Lower leg skin (tissue), 4 donors: ENCODE data around the gene POMT1. TPM values are rescaled to one million over a fixed set of nuclear protein-coding genes. Genes with fewer than 3 reads are reported as not detected.

ENCODE experiments used
- DNase-seq, 2 donors: peaks; one replicate each; pipeline ENCODE4 v3.0.0-alpha.2; 2019; ENCODE audit warnings: low spot score in 2 of 2
- H3K4me3 ChIP-seq: fragments of 200-600 bp; sonication (generic); 2 replicates; pipeline ENCODE4 v1.5.1; 2017; ENCODE audit warnings: mild to moderate bottlenecking, low read depth; ENCODE audit not compliant: poor library complexity, severe bottlenecking
- CTCF ChIP-seq, 3 donors: fragments of 450-650 bp; IDR thresholded peaks; one replicate each; pipeline ENCODE4 v1.5.1; 2016; ENCODE audit warnings: antibody characterized with exemption in 3 of 3, mild to moderate bottlenecking in 3 of 3, moderate library complexity in 2 of 3
- POLR2A ChIP-seq, 2 donors: fragments of 450-650 bp; IDR thresholded peaks; one replicate each; pipeline ENCODE4 v1.6.1; 2016 to 2017; ENCODE audit warnings: antibody characterized with exemption in 2 of 2, mild to moderate bottlenecking in 1 of 2, moderate library complexity in 1 of 2
- WGBS, 2 donors: methylation state at CpG; one replicate each; pipeline ENCODE4 v1.1.5; 2018; 5-methylcytosine and 5-hydroxymethylcytosine counted together
- intact Hi-C: fragments of 100-400 bp; cut with DNase I; formaldehyde crosslinking; loops from one replicate; pipeline ENCODE4 v1.15.0; 2023; ENCODE audit warnings: low total_unique reads
- total RNA-seq, 4 donors: library from RNA; depleted of rRNA; stranded (reverse); fragments of >200 nt; gene quantifications; one replicate each; pipeline ENCODE4 v1.1.0, GENCODE V29; 2016

The POMT1 gene
- total RNA-seq, 4 donors from 2014 or later, result 23.9 to 29.0 (median 26.6) TPM

DNA sequence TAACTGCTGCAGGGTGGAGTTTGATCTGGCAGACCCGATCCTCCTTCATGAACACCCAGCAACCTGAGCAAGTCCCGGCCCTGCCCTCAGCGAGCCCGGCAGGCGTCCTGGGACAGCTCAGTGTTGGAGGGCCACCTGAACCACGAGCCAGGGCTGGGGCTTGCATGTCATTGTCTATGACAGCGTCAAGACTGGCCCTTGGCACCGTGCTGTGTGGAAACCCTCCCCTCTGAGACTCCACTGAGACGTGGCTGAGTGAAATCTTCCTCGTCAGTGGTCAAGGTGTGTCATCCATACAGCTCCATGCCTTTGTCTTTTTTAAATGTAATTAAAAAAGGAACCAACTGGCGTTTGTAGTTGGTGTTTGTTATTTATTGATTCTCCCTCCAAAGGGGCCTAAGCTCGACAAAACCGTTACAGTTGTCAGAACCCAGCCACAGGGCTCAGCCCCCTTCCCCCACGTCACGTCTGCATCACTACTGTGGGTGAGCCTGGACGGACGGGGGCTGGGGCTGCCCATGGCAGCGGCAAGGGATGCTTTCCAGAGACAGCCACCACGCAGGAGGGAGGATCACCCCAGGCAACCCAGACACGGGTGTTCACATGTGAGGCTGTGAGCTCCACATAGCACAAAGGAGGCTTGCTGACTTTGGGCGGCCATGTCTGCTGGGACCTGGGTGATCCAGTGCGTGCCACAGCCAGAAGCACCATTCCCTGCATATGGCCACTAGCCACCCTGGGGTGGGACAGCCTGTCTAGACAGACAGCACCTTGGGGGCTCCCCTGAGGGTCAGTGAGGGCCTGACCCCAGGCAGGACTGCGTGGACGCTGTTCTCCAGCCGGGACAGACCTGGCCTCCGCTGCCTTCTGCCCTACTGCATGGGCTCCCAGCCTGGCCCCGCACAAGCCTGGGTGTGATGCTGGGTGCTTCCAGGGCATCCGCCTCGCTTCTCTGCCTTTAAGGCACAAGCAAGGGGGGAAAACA is 21.0 kb downstream of the POMT1 start:
- DNase-seq, result no peak
- 79 to 81% methylated on average over 27 to 29 of the region's 29 CpGs for WGBS, 2 donors
- H3K4me3 ChIP-seq, result no peak overlapping the region
- intact Hi-C loops, result no loop called here
- TF ChIP-seq CTCF (IDR thresholded peaks at IDR 0.05), result no peak
- no peak for TF ChIP-seq POLR2A (IDR thresholded peaks at IDR 0.05)

GRCh38 chr9:131524665-131525315 is 22.1 kb downstream of the POMT1 start:
- TF ChIP-seq CTCF (IDR thresholded peaks at IDR 0.05) (no peak), POLR2A (IDR thresholded peaks at IDR 0.05) (no peak)
- WGBS, 2 donors, result 76 to 86% methylated on average over 18 to 23 of the region's 23 CpGs
- no peak for DNase-seq
- intact Hi-C loops, result no loop called here
- no peak overlapping the region for H3K4me3 ChIP-seq

- no peak overlapping the region for H3K4me3 ChIP-seq
- no peak for DNase-seq
- WGBS, 2 donors, result 86 to 87% methylated on average over 19 of the region's 19 CpGs
- TF ChIP-seq POLR2A (IDR thresholded peaks at IDR 0.05), result no peak
- no peak for TF ChIP-seq CTCF (IDR thresholded peaks at IDR 0.05)
- intact Hi-C loops, result no loop called here
Observed at GRCh38 chr9:131525643-131526565, 23.2 kb downstream of the POMT1 start.

- intact Hi-C loops, result no loop called here
- 86 to 89% methylated on average over 7 of the region's 7 CpGs for WGBS, 2 donors
- TF ChIP-seq POLR2A (IDR thresholded peaks at IDR 0.05) (no peak), CTCF (IDR thresholded peaks at IDR 0.05) (no peak)
Observed at GRCh38 chr9:131528186-131528585, 25.5 kb downstream of the POMT1 start.

DNA sequence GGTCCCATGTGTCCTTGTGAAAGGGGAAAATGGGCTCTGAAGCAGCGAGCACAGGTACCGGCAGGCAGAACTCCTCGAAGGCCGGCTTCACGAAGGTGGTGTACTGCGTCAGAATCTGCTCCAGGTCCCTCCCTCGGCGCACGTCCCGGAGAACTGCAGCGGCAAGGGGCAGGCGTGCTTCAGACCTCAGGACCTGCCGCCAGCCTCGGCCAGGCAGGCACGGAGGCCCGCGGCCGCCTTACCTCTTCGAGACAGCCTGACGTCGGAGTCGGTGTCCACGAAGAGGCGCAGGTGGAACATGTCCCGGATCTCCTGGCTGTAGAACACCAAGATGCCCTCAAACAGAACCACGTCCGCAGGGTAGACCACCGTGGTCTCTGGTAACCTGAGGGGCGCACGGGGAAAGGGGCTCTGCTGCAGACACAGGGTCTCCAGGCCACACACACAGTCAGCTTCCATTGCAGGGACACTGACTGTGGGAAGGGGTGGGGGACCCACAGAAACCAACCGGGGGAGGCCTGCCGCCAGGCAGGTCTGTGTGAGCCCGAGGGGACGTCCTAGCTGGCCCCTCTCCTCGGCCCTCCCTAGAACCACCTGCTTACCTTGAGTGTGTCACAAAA is 26.3 kb downstream of the POMT1 start:
- H3K4me3 ChIP-seq, result no peak overlapping the region
- no peak for DNase-seq
- TF ChIP-seq POLR2A (IDR thresholded peaks at IDR 0.05) (no peak), CTCF (IDR thresholded peaks at IDR 0.05) (no peak)
- 95 to 97% methylated on average over 34 to 35 of the region's 35 CpGs for WGBS, 2 donors
- intact Hi-C loops, result no loop called here

More at GRCh38 chr9:131528186-131528585, 25.5 kb downstream of the POMT1 start:
- no peak overlapping the region for H3K4me3 ChIP-seq
- no peak for DNase-seq
